Stimulated activated CD8-positive, alpha-beta memory T cell treated with anti-CD3 and anti-CD28 coated beads, Interleukin-12 subunit alpha, Interleukin-12 subunit beta, amount 100 ng/mL, for 24 hours (primary cell): ENCODE results near the gene PIEZO2.
"Not testable (repeated sequence)": the region's sequence is repeated elsewhere in the genome, so short reads cannot be mapped to it uniquely, and the experiment has no call there.

Experiments used
- DNase-seq: peaks from one replicate; pipeline ENCODE4 v3.0.0-alpha.2; 2020; ENCODE audit errors: extremely low read depth

PIEZO2 gene

DNA sequence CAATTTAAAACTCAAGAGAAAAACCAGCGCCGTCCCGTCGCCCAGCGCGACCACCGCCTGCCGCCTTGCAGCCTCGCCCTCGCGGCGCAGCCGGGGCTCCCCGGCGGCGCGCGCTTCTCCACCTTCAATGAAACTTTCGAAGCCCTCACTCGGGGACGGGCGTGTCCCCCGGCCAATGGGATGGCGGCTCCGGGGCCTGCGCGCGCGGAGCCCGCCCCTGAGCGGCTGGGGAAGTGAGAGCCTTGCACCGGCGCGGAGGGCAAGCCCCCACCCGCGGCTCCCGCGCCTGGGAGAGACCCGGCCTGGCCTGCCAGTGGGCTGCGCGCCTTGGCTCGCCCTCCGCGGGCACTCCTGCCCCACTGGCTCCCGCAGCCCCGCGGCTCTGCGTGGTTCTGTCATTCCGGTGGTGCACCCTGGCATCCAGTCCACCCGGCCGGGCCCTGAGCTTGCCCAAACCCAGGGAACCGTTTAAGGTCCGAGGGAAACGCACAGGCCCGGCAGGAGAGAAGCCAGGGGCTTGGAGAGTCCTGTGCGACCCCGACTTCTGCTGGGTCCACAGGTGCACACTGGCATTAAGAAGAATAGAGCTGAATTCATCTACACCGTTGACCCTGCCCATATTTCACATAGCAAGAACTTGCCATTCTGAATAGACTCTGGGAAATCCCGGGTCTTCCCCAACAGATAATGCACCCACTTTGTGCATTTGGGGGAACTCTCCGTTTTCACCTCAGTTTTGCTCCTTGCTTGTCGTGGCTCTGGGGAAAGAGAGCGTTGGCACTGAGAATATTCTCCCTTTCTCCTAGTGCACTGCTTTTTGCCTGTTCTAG, at the start of gene PIEZO2:
Gene PIEZO2 (minus strand): TSS at position 129 of the 830 bp plus-strand sequence. CDS start 981 bp downstream, outside the sequence.
- no peak for DNase-seq

- no peak for DNase-seq
Measured at GRCh38 chr18:11183637-11184036, 34.3 kb upstream of the PIEZO2 start.

- not testable (repeated sequence) for DNase-seq
Measured at GRCh38 chr18:11181629-11182028, 32.3 kb upstream of the PIEZO2 start.

DNA sequence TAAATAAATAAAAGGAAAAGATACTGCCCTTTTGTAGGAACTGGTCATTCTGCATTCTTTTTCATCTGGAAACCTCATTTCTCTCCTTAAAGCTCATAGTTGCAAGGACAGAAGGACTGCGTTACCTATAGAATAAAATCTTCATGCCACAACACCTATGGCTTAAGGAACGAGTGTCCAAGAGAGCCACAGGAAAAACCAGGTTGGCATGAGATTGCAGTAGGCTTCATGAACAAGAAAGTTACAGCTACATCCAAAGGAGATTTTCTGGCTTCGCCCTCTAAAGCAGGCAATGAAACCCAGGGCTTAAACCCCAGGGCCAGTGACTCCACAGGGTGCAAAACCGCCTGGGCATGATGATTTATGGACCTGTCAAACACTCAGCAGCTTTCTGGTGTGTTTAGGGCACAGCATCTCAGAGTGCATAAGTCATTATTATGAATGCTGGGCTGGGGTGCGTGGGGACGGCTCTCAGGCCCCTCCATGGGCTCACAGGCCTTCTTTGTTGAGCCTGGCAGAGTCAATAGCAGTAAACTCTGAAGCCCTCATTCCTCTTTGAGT, 30.7 kb upstream of the PIEZO2 start:
- no peak for DNase-seq

DNA sequence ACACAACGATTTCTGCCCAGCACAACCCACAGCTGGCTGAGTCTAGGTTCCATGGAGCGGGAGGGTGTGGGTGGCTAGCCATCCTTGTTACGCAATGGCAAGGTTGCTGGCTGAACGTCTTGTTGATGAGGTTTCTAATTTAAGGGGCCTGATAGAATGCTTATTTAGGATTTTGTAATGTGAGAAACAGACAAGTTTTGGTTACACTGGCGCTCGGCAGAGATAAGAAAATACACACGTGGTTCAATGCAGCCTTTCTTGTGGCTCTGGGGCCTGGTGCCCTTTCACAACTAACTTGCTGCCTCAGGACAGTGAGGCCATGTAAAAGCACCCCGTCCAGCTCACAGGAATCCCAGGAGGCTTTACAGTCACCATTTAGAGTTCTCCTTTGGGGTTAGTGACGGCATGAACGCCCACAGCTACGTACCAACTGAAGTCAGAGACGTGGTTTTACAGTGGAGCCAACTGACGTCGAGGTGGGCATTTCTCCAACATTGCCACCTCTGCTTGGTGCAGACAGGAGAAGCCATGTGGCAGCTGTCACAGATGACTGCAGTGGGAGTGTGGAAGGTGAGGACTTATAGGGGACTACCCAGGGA, 29.7 kb upstream of the PIEZO2 start:
- no peak for DNase-seq

DNA sequence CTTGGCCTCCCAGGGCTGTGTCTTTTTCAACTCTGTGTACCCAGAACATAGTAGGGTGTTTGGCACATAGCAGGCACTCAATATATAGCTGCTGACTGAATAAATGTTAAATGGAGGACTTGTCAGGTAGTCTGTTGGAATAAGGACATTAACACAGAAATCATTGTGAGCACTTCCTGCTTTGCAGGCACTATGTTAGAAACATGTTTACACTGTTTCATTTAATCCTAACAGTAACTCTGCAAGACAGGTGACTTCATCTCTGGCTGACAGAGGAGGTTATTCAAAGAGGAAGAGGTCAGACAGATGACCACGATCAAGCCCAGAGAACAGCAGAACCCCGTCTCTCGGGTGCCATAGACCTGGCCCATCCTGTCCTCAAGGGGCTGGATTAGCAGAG, 28.0 kb upstream of the PIEZO2 start:
- no peak for DNase-seq

DNA sequence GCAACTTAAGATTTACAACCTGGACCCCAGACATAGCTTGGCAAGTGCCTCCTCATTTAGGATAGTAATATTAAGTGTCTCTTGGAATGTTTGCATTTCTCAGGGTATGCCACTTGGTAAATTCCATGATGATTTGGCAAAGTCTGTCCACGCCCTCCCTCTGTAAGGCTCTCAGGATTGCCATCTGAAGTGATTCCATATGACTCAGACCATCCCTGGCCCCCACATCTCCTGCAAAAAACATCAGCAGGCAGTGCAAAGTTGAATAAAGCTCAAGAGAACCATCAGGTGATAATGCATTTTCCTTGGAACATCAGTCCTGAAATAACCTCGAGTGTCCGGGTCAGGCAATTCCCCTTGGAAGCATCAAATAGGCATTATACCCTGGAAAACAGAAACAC, 27.1 kb upstream of the PIEZO2 start:
- DNase-seq = no peak

GRCh38 chr18:11175266-11175979, 26.1 kb upstream of the PIEZO2 start:
- no peak for DNase-seq

GRCh38 chr18:11174179-11174578, 24.8 kb upstream of the PIEZO2 start:
- not testable (repeated sequence) for DNase-seq

- no peak for DNase-seq
Measured at GRCh38 chr18:11167778-11168177, 18.4 kb upstream of the PIEZO2 start.

DNA sequence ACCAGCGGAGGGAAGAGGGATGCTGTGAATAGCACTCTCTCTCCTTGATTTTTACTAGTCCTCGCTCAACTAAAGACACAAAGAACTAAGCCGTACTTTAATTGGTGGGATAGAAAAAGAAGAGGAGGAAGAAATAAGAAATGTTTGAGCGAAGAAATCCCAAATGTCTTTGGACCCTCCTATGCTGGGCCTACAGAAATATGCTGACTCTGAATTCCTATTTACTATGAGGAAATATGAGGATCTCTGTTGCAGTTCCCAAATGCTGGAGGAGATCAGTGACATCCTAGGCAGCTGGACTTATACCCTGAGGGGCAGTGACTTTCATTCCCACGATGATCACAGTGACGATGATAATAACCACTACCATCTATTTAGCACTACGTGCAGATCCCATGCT, 16.6 kb upstream of the PIEZO2 start:
- DNase-seq = no peak

- DNase-seq = no peak
Measured at GRCh38 chr18:11165138-11165537, 15.8 kb upstream of the PIEZO2 start.

DNA sequence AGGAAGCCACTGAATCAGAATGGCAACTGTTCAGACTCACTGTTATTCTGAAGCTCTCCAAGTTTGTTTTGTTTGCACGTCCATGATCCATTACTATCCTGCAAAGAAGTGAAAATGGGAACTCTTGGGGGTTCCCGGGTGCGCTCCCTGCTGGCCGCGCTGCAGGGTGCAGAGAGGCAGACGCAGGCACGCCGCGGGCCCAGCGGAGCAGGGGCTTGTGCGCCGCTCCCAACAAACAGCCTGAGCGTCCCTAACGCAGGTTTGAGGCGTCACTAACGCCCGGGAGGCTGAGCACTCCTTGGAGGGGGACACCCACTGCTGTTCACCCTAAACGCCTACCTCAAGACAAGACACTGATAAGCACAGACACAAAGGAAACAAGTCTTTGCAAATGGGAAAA, 14.3 kb upstream of the PIEZO2 start:
- no peak for DNase-seq

- no peak for DNase-seq
Measured at GRCh38 chr18:11162889-11163288, 13.5 kb upstream of the PIEZO2 start.

GRCh38 chr18:11162462-11162861, 13.1 kb upstream of the PIEZO2 start:
- no peak for DNase-seq

DNA sequence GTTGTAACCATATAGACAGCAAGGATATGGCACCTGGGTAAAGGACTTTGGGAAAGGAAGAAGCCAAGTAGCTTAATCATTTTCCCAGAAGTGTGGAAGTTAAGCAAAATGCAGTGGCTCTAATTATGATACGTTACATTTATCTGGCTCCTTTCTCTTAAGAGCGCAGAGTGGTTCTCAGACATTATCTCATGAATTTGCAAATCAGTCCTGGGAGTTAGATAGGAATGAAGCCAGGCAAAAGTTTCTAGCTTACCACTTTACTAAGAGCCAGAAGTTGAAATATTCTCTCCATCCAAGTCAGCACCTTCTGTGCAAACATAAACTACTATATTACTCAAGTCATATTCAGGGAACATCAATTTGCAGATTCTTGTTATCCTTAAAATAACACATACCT, 10.9 kb upstream of the PIEZO2 start:
- no peak for DNase-seq

- DNase-seq = no peak
Measured at GRCh38 chr18:11159844-11160243, 10.5 kb upstream of the PIEZO2 start.

DNA sequence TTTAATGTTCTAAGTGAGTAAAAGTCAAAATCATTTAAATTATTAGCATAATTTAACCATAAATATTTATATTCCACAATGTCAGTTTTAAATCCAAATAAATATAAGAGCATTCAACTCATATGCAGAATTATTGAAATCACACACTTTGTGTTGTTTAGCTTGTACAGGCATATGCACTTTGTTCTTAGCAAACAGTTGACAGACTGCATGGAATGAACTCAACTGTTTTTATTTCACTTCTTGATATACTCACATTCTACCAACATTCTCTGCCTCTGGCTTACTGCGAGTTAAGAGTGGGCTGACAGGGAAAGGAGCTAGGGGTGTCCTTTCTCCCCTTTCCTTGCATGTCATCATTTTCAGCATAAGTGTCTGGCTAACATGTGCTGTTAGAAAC, 7.6 kb upstream of the PIEZO2 start:
- no peak for DNase-seq

- no peak for DNase-seq
Measured at GRCh38 chr18:11155034-11155759, 5.8 kb upstream of the PIEZO2 start.

GRCh38 chr18:11154368-11154989, 5.1 kb upstream of the PIEZO2 start:
- no peak for DNase-seq

DNA sequence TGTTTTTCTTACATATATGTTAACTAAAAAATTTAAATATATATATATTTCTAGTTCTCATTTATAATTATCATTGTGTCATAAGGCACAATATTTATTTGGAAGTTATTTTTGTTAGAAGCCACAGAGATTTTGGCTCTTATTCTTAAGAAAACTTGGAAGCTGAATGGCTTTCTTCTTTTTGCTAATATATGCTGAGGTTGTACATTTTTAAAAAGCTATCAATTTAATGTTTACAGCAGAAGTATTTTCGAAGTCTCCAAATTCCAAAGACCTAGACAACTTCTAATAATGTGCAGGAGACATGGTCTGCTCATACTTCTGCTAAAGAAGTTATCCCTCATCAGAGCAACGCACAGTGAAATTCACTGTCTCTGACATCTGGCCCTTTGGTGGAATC, 3.7 kb upstream of the PIEZO2 start:
- no peak for DNase-seq
